H9 (cell line): ENCODE results near the gene TPRG1. TPM values are rescaled to one million over a fixed set of nuclear protein-coding genes. Genes with fewer than 3 reads are reported as not detected.

ENCODE experiments used
- DNase-seq: peaks from one replicate; pipeline ENCODE4 v3.0.0-alpha.2; 2017
- H2AFZ ChIP-seq: one replicate; pipeline ENCODE4 v1.6.1; 2013; ENCODE audit warnings: mild to moderate bottlenecking, low read length, control low read depth, moderate library complexity
- H2AK5ac ChIP-seq: 2 replicates; pipeline ENCODE4 v1.6.1; 2013; ENCODE audit warnings: low read length, control low read depth, mixed read lengths; ENCODE audit not compliant: insufficient read length
- H2BK120ac ChIP-seq: one replicate; pipeline ENCODE4 v1.6.1; 2013; ENCODE audit warnings: low read depth, mild to moderate bottlenecking, low read length, control low read depth, inconsistent platforms; ENCODE audit not compliant: poor library complexity, severe bottlenecking
- H2BK12ac ChIP-seq: 2 replicates; pipeline ENCODE4 v1.6.1; 2013; ENCODE audit warnings: low read length, control low read depth, mixed read lengths, low read depth; ENCODE audit not compliant: insufficient read length
- H2BK15ac ChIP-seq: 2 replicates; pipeline ENCODE4 v1.6.1; 2013; ENCODE audit warnings: low read depth, low read length, control low read depth
- H2BK20ac ChIP-seq: one replicate; pipeline ENCODE4 v1.6.1; 2013; ENCODE audit warnings: low read depth, mild to moderate bottlenecking, low read length, control low read depth, inconsistent platforms; ENCODE audit not compliant: poor library complexity, severe bottlenecking
- H2BK5ac ChIP-seq: 2 replicates; pipeline ENCODE4 v1.6.1; 2013; ENCODE audit warnings: low read length, control low read depth, mixed read lengths; ENCODE audit not compliant: insufficient read length
- H3K14ac ChIP-seq: 2 replicates; pipeline ENCODE4 v1.6.1; 2013; ENCODE audit warnings: low read length, control low read depth; ENCODE audit not compliant: insufficient read depth
- H3K18ac ChIP-seq: 2 replicates; pipeline ENCODE4 v1.6.1; 2013; ENCODE audit warnings: low read depth, mild to moderate bottlenecking, mixed read lengths, low read length, control low read depth; ENCODE audit not compliant: insufficient read length
- H3K23ac ChIP-seq: 2 replicates; pipeline ENCODE4 v1.6.1; 2013; ENCODE audit warnings: low read length, control low read depth, mixed read lengths, low read depth; ENCODE audit not compliant: insufficient read length
- H3K23me2 ChIP-seq: 2 replicates; pipeline ENCODE4 v1.6.1; 2013; ENCODE audit warnings: low read depth, mild to moderate bottlenecking, mixed read lengths, low read length, control low read depth; ENCODE audit not compliant: insufficient read length, poor library complexity, severe bottlenecking
- H3K27ac ChIP-seq: 2 replicates; pipeline ENCODE4 v1.5.1; 2013; ENCODE audit warnings: low read length, control low read depth, mixed read lengths, low read depth; ENCODE audit not compliant: insufficient read length
- H3K27me3 ChIP-seq: 2 replicates; pipeline ENCODE4 v1.6.1; 2013; ENCODE audit warnings: low read length, control low read depth, inconsistent platforms; ENCODE audit not compliant: insufficient read depth
- H3K4ac ChIP-seq: 2 replicates; pipeline ENCODE4 v1.6.1; 2013; ENCODE audit warnings: low read depth, mild to moderate bottlenecking, control low read depth, inconsistent platforms, low read length, moderate library complexity
- H3K4me1 ChIP-seq: 2 replicates; pipeline ENCODE4 v1.6.1; 2013; ENCODE audit warnings: low read length, control low read depth, inconsistent platforms; ENCODE audit not compliant: insufficient read depth
- H3K4me2 ChIP-seq: 2 replicates; pipeline ENCODE4 v1.6.1; 2013; ENCODE audit warnings: low read length, control low read depth, mixed read lengths; ENCODE audit not compliant: insufficient read length, insufficient read depth
- H3K56ac ChIP-seq: 2 replicates; pipeline ENCODE4 v1.6.1; 2013; ENCODE audit warnings: low read depth, mild to moderate bottlenecking, mixed read lengths, low read length, control low read depth; ENCODE audit not compliant: insufficient read length
- H3K79me1 ChIP-seq: 2 replicates; pipeline ENCODE4 v1.6.1; 2013; ENCODE audit warnings: low read depth, mild to moderate bottlenecking, moderate library complexity, low read length, control low read depth, inconsistent platforms; ENCODE audit not compliant: insufficient read depth, poor library complexity, severe bottlenecking
- H3K79me2 ChIP-seq: 2 replicates; pipeline ENCODE4 v1.6.1; 2013; ENCODE audit warnings: low read length, control low read depth, inconsistent platforms; ENCODE audit not compliant: insufficient read depth
- H3K9ac ChIP-seq: 2 replicates; pipeline ENCODE4 v1.6.1; 2013; ENCODE audit warnings: low read length, control low read depth, mixed read lengths; ENCODE audit not compliant: insufficient read length; ENCODE audit errors: extremely low read depth
- H3K9me3 ChIP-seq: one replicate; pipeline ENCODE4 v1.6.1; 2013; ENCODE audit warnings: low read depth, low read length, inconsistent platforms; ENCODE audit not compliant: control insufficient read depth
- H3T11ph ChIP-seq: one replicate; pipeline ENCODE4 v1.6.1; 2013; ENCODE audit warnings: mild to moderate bottlenecking, low read length, control low read depth, inconsistent platforms
- H4K20me1 ChIP-seq: one replicate; pipeline ENCODE4 v1.6.1; 2013; ENCODE audit not compliant: control insufficient read depth, insufficient read length, insufficient read depth
- H4K5ac ChIP-seq: 2 replicates; pipeline ENCODE4 v1.6.1; 2013; ENCODE audit warnings: low read depth, mild to moderate bottlenecking, mixed read lengths, low read length, control low read depth; ENCODE audit not compliant: insufficient read length
- H4K8ac ChIP-seq: replicated peaks from 2 replicates; pipeline ENCODE4 v1.6.1; 2013; ENCODE audit warnings: low read length, control low read depth, mixed read lengths, low read depth; ENCODE audit not compliant: insufficient read length
- H4K91ac ChIP-seq: 2 replicates; pipeline ENCODE4 v1.6.1; 2013; ENCODE audit warnings: low read depth, mild to moderate bottlenecking, moderate library complexity, mixed read lengths, low read length, control low read depth; ENCODE audit not compliant: insufficient read length
- H3K27ac Mint-ChIP-seq, 3 experiments: 2 replicates in 2 of 3; 3 replicates in 1 of 3; pipeline ENCODE4 v1.8.0; 2020 to 2021; ENCODE audit warnings: mixed read lengths in 3 of 3, mild to moderate bottlenecking in 1 of 3, moderate library complexity in 1 of 3
- H3K27me3 Mint-ChIP-seq: 2 replicates; pipeline ENCODE4 v1.8.0; 2021; ENCODE audit warnings: low read depth, mild to moderate bottlenecking, moderate library complexity, mixed read lengths
- H3K36me3 Mint-ChIP-seq, 3 experiments: 2 replicates in 2 of 3; 3 replicates in 1 of 3; pipeline ENCODE4 v1.8.0; 2020 to 2021; ENCODE audit warnings: low read depth in 3 of 3, mixed read lengths in 3 of 3; ENCODE audit not compliant: insufficient read depth in 1 of 3
- H3K4me1 Mint-ChIP-seq, 2 experiments: 2 replicates each; pipeline ENCODE4 v1.8.0; 2020; ENCODE audit warnings: mixed read lengths in 2 of 2
- H3K4me3 Mint-ChIP-seq, 2 experiments: 2 replicates in 1 of 2; 3 replicates in 1 of 2; pipeline ENCODE4 v1.8.0; 2020 to 2021; ENCODE audit warnings: mild to moderate bottlenecking in 2 of 2, mixed read lengths in 2 of 2, moderate library complexity in 1 of 2
- H3K9me3 Mint-ChIP-seq, 2 experiments: 2 replicates in 1 of 2; 3 replicates in 1 of 2; pipeline ENCODE4 v1.8.0; 2020; ENCODE audit warnings: mild to moderate bottlenecking in 2 of 2, mixed read lengths in 2 of 2, moderate library complexity in 1 of 2
- CTCF ChIP-seq: fragments of 200-600 bp; sonication (generic); conservative IDR thresholded peaks from 3 replicates; pipeline ENCODE4 v1.8.0; 2021; ENCODE audit warnings: antibody characterized with exemption, mild to moderate bottlenecking
- WGBS: extraction: QIAGEN DNeasy Blood & Tissue Kit; methylation state at CpG from one replicate; pipeline ENCODE4 v1.1.7; 2013; ENCODE audit warnings: missing lambda C conversion rate, low lambda C conversion rate, mixed read lengths; ENCODE audit not compliant: insufficient read length; ENCODE audit errors: extremely low coverage; 5-methylcytosine and 5-hydroxymethylcytosine counted together
- total RNA-seq: library from RNA; stranded (reverse); gene quantifications from 2 replicates; pipeline ENCODE4 v1.2.1, GENCODE V29; 2021

TPRG1 gene
- total RNA-seq, 1 experiment from 2014 or later = 0.66 TPM

DNA sequence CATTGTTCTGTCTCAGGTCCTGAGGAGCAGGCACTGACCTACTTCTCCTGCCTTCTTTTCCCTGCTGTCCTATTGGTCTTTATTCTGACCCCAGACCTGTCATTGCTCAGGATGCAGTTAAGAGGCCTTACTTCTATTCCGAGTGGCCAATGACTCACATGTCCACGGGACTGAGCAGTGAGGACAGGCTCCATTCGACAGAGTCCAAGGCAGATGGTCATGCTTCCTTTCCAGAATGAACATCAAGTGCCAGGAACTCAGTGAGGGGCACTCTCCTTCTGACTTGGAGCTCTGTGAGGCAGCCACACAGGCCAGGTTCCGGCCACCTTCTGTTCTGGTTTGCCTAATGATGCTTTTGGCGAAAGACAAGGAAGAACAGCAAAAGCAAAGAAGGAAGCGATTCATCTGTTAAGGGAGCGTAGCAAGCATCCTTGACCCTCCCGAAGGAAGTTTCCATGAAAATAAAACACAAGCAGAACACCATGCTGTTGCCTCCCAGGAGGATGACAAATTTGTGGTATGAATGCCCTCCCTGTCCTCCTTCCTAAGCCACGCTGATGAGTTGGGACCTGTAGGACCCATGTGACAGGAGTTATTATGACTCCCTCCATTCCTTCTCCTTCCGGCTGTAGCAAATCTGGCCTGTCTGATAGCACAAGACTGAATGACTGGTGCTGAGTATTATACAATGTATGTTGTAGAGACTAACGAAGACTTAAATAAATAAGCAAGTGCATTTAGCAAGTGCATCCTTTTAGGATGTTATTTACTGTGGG lies 14.4 kb upstream of the TPRG1 start:
- Histone ChIP-seq H3K4me1 (no peaks in the 10 kb centered on the region; the same call in 1 of the 2 replicates), H3T11ph (no peak overlapping the region), H2BK5ac (no peak overlapping the region), H3K79me2 (no peaks in the 10 kb centered on the region), H2BK20ac (no peak overlapping the region), H3K4ac (no peak overlapping the region), H3K23me2 (no peaks in the 10 kb centered on the region), H2BK12ac (no peak overlapping the region), H4K91ac (no peak overlapping the region), H3K56ac (no peak overlapping the region), H4K8ac (no peak overlapping the region), H3K4me2 (no peak overlapping the region), H3K23ac (no peak overlapping the region), H2BK15ac (no peak overlapping the region), H3K9ac (no peak overlapping the region), H2BK120ac (no peak overlapping the region), H4K20me1 (no peaks in the 10 kb centered on the region), H3K18ac (no peak overlapping the region), H4K5ac (no peak overlapping the region), H3K14ac (no peak overlapping the region), H3K27me3 (no peaks in the 10 kb centered on the region), H2AK5ac (no peak overlapping the region), H2AFZ (no peak overlapping the region), H3K79me1 (no peaks in the 10 kb centered on the region), H3K27ac (no peak overlapping the region), H3K9me3 (no peaks in the 10 kb centered on the region)
- H3K4me1 Mint-ChIP-seq = peaks cover 14 to 15% of the 10 kb centered on the region in 2 experiments; a peak in 3 of 4 replicates
- H3K27me3 Mint-ChIP-seq = no peaks in the 10 kb centered on the region; the same call in 1 of the 2 replicates
- no CpG with 5 or more reads among the region's 11 CpGs for WGBS
- no peak for TF ChIP-seq CTCF
- H3K4me3 Mint-ChIP-seq = no peak overlapping the region; a peak in 1 of 5 replicates
- H3K36me3 Mint-ChIP-seq = peaks cover 5 to 10% (median 9%) of the 10 kb centered on the region in 3 experiments
- H3K27ac Mint-ChIP-seq = no peak overlapping the region
- no peak for DNase-seq
- peaks cover 7 to 9% of the 10 kb centered on the region in 2 experiments for H3K9me3 Mint-ChIP-seq
